Neural cell (in vitro differentiated cells): ENCODE data around the gene SLC2A5.

Experiments
- EZH2 ChIP-seq: fragments of 200-600, 300-800 bp; shearing (Covaris generic), sonication (generic); IDR thresholded peaks from 2 replicates; pipeline ENCODE4 v1.6.1; 2014; ENCODE audit warnings: antibody characterized with exemption, low read length, borderline replicate concordance, mild to moderate bottlenecking; ENCODE audit not compliant: insufficient read depth, poor library complexity, severe bottlenecking
- TF ChIP-seq, protein P1 (sequence below): fragments of 450-650 bp; IDR thresholded peaks from 2 replicates; pipeline ENCODE4 v1.5.1; 2014; ENCODE audit warnings: antibody characterized with exemption, mild to moderate bottlenecking, moderate library complexity; ENCODE audit not compliant: poor library complexity, severe bottlenecking

- TF ChIP-seq, protein P1, sequence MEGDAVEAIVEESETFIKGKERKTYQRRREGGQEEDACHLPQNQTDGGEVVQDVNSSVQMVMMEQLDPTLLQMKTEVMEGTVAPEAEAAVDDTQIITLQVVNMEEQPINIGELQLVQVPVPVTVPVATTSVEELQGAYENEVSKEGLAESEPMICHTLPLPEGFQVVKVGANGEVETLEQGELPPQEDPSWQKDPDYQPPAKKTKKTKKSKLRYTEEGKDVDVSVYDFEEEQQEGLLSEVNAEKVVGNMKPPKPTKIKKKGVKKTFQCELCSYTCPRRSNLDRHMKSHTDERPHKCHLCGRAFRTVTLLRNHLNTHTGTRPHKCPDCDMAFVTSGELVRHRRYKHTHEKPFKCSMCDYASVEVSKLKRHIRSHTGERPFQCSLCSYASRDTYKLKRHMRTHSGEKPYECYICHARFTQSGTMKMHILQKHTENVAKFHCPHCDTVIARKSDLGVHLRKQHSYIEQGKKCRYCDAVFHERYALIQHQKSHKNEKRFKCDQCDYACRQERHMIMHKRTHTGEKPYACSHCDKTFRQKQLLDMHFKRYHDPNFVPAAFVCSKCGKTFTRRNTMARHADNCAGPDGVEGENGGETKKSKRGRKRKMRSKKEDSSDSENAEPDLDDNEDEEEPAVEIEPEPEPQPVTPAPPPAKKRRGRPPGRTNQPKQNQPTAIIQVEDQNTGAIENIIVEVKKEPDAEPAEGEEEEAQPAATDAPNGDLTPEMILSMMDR: no peak
- TF ChIP-seq EZH2: no peak
These were observed 46.1 kb upstream of the SLC2A5 start for GRCh38 chr1:9115351-9116205.
